HFFc6 (cell line): ENCODE measurements around the gene CHD5. TPM values are rescaled to one million over a fixed set of nuclear protein-coding genes. Genes with fewer than 3 reads are reported as not detected.

Experiments
- DNase-seq: peaks from one replicate; pipeline ENCODE4 v3.0.0-alpha.2; 2018
- H3K27ac Mint-ChIP-seq: 2 replicates; pipeline ENCODE4 v1.8.0; 2020; ENCODE audit warnings: mild to moderate bottlenecking, mixed read lengths
- H3K27me3 Mint-ChIP-seq: 2 replicates; pipeline ENCODE4 v1.8.0; 2021; ENCODE audit warnings: mild to moderate bottlenecking, moderate library complexity, mixed read lengths; ENCODE audit not compliant: insufficient read depth
- H3K36me3 Mint-ChIP-seq: 2 replicates; pipeline ENCODE4 v1.8.0; 2021; ENCODE audit warnings: low read depth, mixed read lengths
- H3K4me1 Mint-ChIP-seq: 2 replicates; pipeline ENCODE4 v1.8.0; 2020; ENCODE audit warnings: low read depth, mixed read lengths
- H3K4me3 Mint-ChIP-seq: 2 replicates; pipeline ENCODE4 v1.8.0; 2020; ENCODE audit warnings: mild to moderate bottlenecking, moderate library complexity, mixed read lengths
- H3K9me3 Mint-ChIP-seq: 2 replicates; pipeline ENCODE4 v1.8.0; 2020; ENCODE audit warnings: mild to moderate bottlenecking, mixed read lengths
- CTCF ChIP-seq: fragments of 200-600 bp; sonication (generic); IDR thresholded peaks from 2 replicates; pipeline ENCODE4 v1.5.0; 2021; ENCODE audit warnings: antibody characterized with exemption, mild to moderate bottlenecking
- total RNA-seq, 6 experiments: library from RNA; stranded (reverse); fragmentation: NEBNext Ultra II Directional; extraction: Animal tissue kit (Norgen Biotek cat#: 25700); gene quantifications; 2 replicates in 1 of 6; 3 replicates in 5 of 6; pipeline ENCODE4 v1.2.3, GENCODE V29; 2021

CHD5 gene
- total RNA-seq, 6 experiments from 2014 or later = 0.05 to 0.36 (median 0.16) TPM; not detected in 2

GRCh38 chr1:6199298-6200187 is 19.4 kb upstream of the CHD5 start, which contains the start of gene RPL22:
RPL22 (minus strand) TSS chr1:6199595; CDS start chr1:6199573, 22 bp downstream.
- H3K9me3 Mint-ChIP-seq = no peaks in the 10 kb centered on the region
- H3K27me3 Mint-ChIP-seq = peaks cover 4% of the 10 kb centered on the region
- H3K36me3 Mint-ChIP-seq = peaks cover 30% of the 10 kb centered on the region
- peak within 1 kb of the TSS; percentile 93 for H3K4me3 Mint-ChIP-seq
- peak; percentile 99 for DNase-seq
- TF ChIP-seq CTCF = no peak
- peak within 1 kb of the TSS; percentile 77 for H3K27ac Mint-ChIP-seq
- peaks cover 36% of the 10 kb centered on the region for H3K4me1 Mint-ChIP-seq

GRCh38 chr1:6198646-6199297 is 18.7 kb upstream of the CHD5 start:
- peaks cover 36% of the 10 kb centered on the region for H3K4me1 Mint-ChIP-seq
- H3K27me3 Mint-ChIP-seq = peaks cover 4% of the 10 kb centered on the region
- no peak for DNase-seq
- H3K27ac Mint-ChIP-seq = peak overlapping the region; percentile 77
- H3K36me3 Mint-ChIP-seq = peaks cover 35% of the 10 kb centered on the region
- no peaks in the 10 kb centered on the region for H3K9me3 Mint-ChIP-seq
- no peak for TF ChIP-seq CTCF
- H3K4me3 Mint-ChIP-seq = peak overlapping the region; percentile 93

GRCh38 chr1:6197746-6198427 is 17.8 kb upstream of the CHD5 start:
- peak overlapping the region; percentile 77 for H3K27ac Mint-ChIP-seq
- H3K4me1 Mint-ChIP-seq = peaks cover 36% of the 10 kb centered on the region
- peaks cover 4% of the 10 kb centered on the region for H3K27me3 Mint-ChIP-seq
- H3K4me3 Mint-ChIP-seq = peak overlapping the region; percentile 93
- no peaks in the 10 kb centered on the region for H3K9me3 Mint-ChIP-seq
- TF ChIP-seq CTCF = no peak
- peaks cover 37% of the 10 kb centered on the region for H3K36me3 Mint-ChIP-seq
- no peak for DNase-seq

- H3K36me3 Mint-ChIP-seq = peaks cover 41% of the 10 kb centered on the region
- no peak overlapping the region for H3K4me3 Mint-ChIP-seq
These were observed 11.8 kb upstream of the CHD5 start for GRCh38 chr1:6191968-6192367.

More at GRCh38 chr1:6191968-6192367, 11.8 kb upstream of the CHD5 start:
- no peak for TF ChIP-seq CTCF
- H3K27ac Mint-ChIP-seq = no peak overlapping the region
- H3K27me3 Mint-ChIP-seq = no peaks in the 10 kb centered on the region
- peaks cover 7% of the 10 kb centered on the region for H3K4me1 Mint-ChIP-seq
- no peak for DNase-seq
- no peaks in the 10 kb centered on the region for H3K9me3 Mint-ChIP-seq
